Type B pancreatic cell (in vitro differentiated cells): Measurements from ENCODE around the gene ZDBF2. TPM values are rescaled to one million over a fixed set of nuclear protein-coding genes. Genes with fewer than 3 reads are reported as not detected.

Source experiments
- DNase-seq: peaks from one replicate; pipeline ENCODE4 v3.0.0; 2021; ENCODE audit warnings: mixed read lengths; ENCODE audit not compliant: unreplicated experiment; ENCODE audit errors: extremely low spot score
- H3K27ac Mint-ChIP-seq: 2 replicates; pipeline ENCODE4 v1.8.0; 2021; ENCODE audit warnings: mild to moderate bottlenecking, mixed read lengths
- H3K27me3 Mint-ChIP-seq: 2 replicates; pipeline ENCODE4 v1.8.0; 2021; ENCODE audit warnings: mixed read lengths
- H3K36me3 Mint-ChIP-seq: 2 replicates; pipeline ENCODE4 v1.8.0; 2021; ENCODE audit warnings: mixed read lengths
- H3K4me1 Mint-ChIP-seq: one replicate; pipeline ENCODE4 v1.8.0; 2021; ENCODE audit warnings: mixed read lengths; ENCODE audit not compliant: unreplicated experiment
- H3K4me3 Mint-ChIP-seq: 2 replicates; pipeline ENCODE4 v1.8.0; 2021; ENCODE audit warnings: mild to moderate bottlenecking, mixed read lengths
- H3K9me3 Mint-ChIP-seq: 2 replicates; pipeline ENCODE4 v1.8.0; 2021; ENCODE audit warnings: mixed read lengths
- total RNA-seq: library from RNA; stranded (reverse); gene quantifications from 2 replicates; pipeline ENCODE4 v1.2.1, GENCODE V29; 2021; ENCODE audit warnings: low replicate concordance
- TF ChIP-seq, protein P1 (sequence below): fragments of 200-600 bp; sonication (generic); conservative IDR thresholded peaks from 2 replicates; pipeline ENCODE4 v1.5.0; 2021; ENCODE audit warnings: antibody characterized with exemption, mild to moderate bottlenecking

ZDBF2 gene
- total RNA-seq, 1 donor from 2014 or later, result 35.1 TPM

GRCh38 chr2:206245265-206245672 lies 29.2 kb upstream of the ZDBF2 start:
- Mint-ChIP-seq H3K4me3 (no peak overlapping the region), H3K9me3 (no peaks in the 10 kb centered on the region), H3K4me1 (peaks cover 11% of the 10 kb centered on the region), H3K27ac (peak overlapping the region; percentile 95), H3K27me3 (no peaks in the 10 kb centered on the region), H3K36me3 (no peaks in the 10 kb centered on the region)
- DNase-seq, result no peak
- TF ChIP-seq, protein P1, sequence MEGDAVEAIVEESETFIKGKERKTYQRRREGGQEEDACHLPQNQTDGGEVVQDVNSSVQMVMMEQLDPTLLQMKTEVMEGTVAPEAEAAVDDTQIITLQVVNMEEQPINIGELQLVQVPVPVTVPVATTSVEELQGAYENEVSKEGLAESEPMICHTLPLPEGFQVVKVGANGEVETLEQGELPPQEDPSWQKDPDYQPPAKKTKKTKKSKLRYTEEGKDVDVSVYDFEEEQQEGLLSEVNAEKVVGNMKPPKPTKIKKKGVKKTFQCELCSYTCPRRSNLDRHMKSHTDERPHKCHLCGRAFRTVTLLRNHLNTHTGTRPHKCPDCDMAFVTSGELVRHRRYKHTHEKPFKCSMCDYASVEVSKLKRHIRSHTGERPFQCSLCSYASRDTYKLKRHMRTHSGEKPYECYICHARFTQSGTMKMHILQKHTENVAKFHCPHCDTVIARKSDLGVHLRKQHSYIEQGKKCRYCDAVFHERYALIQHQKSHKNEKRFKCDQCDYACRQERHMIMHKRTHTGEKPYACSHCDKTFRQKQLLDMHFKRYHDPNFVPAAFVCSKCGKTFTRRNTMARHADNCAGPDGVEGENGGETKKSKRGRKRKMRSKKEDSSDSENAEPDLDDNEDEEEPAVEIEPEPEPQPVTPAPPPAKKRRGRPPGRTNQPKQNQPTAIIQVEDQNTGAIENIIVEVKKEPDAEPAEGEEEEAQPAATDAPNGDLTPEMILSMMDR, result no peak

DNA sequence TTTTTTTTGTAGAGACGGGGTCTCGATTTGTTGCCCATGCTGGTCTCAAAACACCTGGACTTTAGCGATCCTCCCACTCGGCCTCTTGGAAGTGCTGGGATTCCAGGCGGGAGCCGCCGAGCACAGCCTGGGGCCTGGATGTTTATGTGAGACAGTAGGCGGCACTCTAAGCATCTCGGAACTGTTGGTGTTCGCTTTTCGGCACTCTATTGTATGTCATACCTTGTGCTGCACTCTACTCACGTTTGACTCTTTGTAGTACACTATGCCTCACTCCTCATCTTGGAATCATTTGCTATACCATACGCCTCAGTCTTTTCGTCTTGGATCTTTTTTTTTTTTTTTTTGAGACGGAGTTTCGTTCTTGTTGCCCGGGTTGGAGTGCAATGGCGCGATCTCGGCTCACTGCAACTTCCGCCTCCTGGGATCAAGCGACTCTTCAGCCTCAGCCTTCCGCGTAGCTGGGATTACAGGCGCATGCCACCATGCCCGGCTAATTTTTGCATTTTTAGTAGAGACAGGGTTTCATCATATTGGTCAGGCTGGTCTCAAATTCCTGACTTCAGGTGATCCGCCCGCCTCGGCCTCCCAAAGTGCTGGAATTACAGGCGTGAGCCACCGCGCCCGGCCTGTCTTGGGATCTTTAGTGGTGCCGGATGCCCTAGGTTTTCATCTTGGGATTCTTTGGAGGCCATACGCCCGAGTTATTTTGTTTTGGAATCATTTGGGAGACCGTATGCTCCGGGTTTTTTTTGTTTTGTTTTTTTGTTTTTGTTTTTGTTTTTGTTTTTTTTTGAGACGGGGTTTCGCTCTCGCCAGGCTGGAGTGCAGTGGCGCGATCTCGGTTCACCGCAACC lies 24.2 kb upstream of the ZDBF2 start:
- H3K9me3 Mint-ChIP-seq, result no peaks in the 10 kb centered on the region
- H3K27ac Mint-ChIP-seq, result no peak overlapping the region
- no peak for DNase-seq
- H3K4me1 Mint-ChIP-seq, result peaks cover 1% of the 10 kb centered on the region
- H3K27me3 Mint-ChIP-seq, result no peaks in the 10 kb centered on the region
- TF ChIP-seq, protein P1, result no peak
- H3K36me3 Mint-ChIP-seq, result no peaks in the 10 kb centered on the region
- H3K4me3 Mint-ChIP-seq, result no peak overlapping the region

DNA sequence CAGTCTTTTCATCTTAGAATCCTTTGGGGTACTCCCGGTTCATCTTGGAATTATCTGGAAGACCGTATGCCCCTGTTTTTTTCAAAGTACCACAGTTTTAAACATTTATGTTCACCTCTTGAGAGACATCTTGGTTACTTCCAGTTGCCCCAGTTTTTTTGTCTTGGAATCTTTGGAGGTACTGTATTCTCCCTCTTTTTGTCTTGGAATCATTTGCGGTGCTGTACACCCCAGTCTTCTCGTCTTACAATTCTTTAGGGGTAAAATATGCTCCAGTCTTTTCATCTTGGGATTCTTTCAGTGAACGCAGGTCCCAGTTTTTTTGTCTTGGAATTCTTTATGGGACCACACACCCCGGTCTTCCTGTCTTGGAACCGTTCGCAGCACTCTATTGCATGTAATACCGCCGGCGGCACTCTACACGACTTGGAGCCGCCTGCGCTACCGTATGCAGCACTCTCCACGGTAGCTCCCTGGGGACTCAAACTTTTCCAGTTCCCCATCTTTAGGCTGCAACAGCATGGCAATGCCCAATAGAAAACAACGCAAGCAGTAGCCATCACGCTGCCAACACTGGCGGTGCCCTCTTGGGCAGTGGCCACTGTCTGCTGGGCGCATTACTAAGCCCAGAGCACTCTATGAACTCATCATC lies 21.2 kb upstream of the ZDBF2 start:
- H3K4me1 Mint-ChIP-seq, result no peaks in the 10 kb centered on the region

DNA sequence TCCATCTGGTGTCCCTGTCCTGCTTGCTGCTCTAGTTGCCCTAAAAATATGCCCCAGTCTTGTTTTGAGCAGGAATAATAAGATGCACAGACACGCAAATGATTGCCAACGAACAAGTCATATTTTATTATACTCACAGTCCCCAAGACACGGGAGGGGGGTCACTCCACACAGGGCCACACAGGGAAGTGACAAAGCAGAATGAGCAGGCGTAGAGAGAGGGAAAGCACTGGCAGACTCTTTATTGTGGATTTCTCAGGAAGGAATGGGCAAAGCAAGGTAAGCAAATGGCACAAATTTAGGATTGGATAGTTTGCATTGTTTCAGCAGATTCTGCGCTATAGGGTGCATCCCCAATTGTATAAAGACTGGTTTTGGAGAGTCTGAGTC lies 20.7 kb upstream of the ZDBF2 start:
- H3K9me3 Mint-ChIP-seq, result no peaks in the 10 kb centered on the region
- H3K4me1 Mint-ChIP-seq, result no peaks in the 10 kb centered on the region
- DNase-seq, result no peak
- TF ChIP-seq, protein P1, result no peak
- no peaks in the 10 kb centered on the region for H3K36me3 Mint-ChIP-seq
- no peak overlapping the region for H3K4me3 Mint-ChIP-seq
- H3K27ac Mint-ChIP-seq, result no peak overlapping the region
- no peaks in the 10 kb centered on the region for H3K27me3 Mint-ChIP-seq

More for the DNA sequence above, 21.2 kb upstream of the ZDBF2 start:
- no peaks in the 10 kb centered on the region for H3K36me3 Mint-ChIP-seq
- H3K9me3 Mint-ChIP-seq, result no peaks in the 10 kb centered on the region
- H3K4me3 Mint-ChIP-seq, result no peak overlapping the region
- TF ChIP-seq, protein P1, result no peak
- no peaks in the 10 kb centered on the region for H3K27me3 Mint-ChIP-seq
- DNase-seq, result no peak
- H3K27ac Mint-ChIP-seq, result no peak overlapping the region

DNA sequence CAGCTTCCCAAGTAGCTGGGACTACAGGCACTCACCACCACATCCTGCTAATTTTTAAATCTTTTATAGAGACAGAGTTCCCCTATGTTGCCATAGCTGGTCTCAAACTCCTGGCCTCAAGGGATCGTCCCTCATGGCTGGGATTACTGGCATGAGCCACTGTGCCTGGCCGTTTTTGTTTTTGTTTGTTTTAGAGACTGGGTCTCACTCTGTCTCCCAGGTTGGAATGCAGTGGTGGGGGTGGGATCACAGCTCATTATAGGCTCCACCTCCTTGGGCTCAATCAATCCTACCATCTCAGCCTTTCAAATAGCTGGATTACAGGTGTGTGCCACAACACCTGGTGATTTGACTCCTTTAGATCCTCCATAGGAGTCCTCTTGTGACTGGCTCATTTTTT lies 19.5 kb upstream of the ZDBF2 start:
- no peaks in the 10 kb centered on the region for H3K9me3 Mint-ChIP-seq
- peaks cover 6% of the 10 kb centered on the region for H3K4me1 Mint-ChIP-seq
- TF ChIP-seq, protein P1, result no peak
- no peak for DNase-seq
- no peaks in the 10 kb centered on the region for H3K27me3 Mint-ChIP-seq
- H3K36me3 Mint-ChIP-seq, result no peaks in the 10 kb centered on the region
- no peak overlapping the region for H3K4me3 Mint-ChIP-seq
- no peak overlapping the region for H3K27ac Mint-ChIP-seq
